Measurements from ENCODE around the gene ANXA2.
"Not testable (repeated sequence)": the region's sequence is repeated elsewhere in the genome, so short reads cannot be mapped to it uniquely, and the experiment has no call there.

Gene ANXA2

DNA sequence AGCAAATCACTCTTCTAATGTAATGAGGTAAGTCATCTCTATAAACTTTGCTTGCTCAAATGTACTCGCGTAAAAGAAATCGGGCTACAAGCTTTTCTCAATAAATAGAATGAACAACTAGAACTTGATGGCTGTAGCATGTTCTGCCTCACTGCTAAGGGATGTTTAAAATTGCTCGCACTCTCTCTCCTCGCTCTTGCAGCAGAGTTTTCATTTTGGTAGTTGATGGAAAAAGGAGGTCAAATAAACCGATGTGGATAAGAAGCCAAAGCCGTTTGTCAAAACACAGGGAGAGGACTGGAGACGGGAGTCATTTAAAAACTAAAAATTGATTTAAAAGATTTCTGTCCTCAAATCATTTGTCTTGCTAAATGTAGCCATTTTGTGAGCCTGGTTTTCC lies 53.3 kb downstream of the ANXA2 start:
- no peak for DNase-seq (ENCODE audit: low read depth in 2 of 2)

- no peak for DNase-seq (ENCODE audit: low read depth in 2 of 2)
These were observed 54.4 kb downstream of the ANXA2 start for GRCh38 chr15:60343221-60343970.

- no peak for DNase-seq (ENCODE audit: low read depth in 2 of 2)
These were observed 57.4 kb downstream of the ANXA2 start for GRCh38 chr15:60340207-60340921.

DNA sequence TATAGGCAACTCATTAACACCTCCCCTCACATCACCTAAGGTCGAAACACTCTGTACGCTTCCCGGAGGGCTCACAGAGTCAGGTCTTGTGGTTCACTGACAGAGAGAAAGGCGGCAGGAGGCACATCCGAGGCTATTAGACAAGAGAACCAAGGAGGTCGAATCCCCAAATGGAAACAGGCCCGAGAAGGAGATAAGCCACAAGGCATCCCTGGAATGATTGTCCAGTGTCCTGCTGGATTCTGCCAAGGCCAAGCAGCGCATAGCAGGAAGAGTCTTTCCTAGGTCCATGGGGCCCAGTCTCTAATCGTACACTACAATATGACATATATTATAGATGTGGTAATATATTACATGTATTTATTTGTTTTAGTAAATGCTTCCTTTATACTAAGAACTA lies 58.5 kb downstream of the ANXA2 start:
- DNase-seq (ENCODE audit: low read depth in 2 of 2), result no peak

- no peak for DNase-seq (ENCODE audit: low read depth in 2 of 2)
These were observed 59.0 kb downstream of the ANXA2 start for GRCh38 chr15:60338810-60339209.

- DNase-seq (ENCODE audit: low read depth in 2 of 2), result no peak
These were observed 60.7 kb downstream of the ANXA2 start for GRCh38 chr15:60337076-60337475.

- not testable (repeated sequence) for DNase-seq (ENCODE audit: low read depth in 2 of 2)
These were observed 62.5 kb downstream of the ANXA2 start for GRCh38 chr15:60335296-60335695.

DNA sequence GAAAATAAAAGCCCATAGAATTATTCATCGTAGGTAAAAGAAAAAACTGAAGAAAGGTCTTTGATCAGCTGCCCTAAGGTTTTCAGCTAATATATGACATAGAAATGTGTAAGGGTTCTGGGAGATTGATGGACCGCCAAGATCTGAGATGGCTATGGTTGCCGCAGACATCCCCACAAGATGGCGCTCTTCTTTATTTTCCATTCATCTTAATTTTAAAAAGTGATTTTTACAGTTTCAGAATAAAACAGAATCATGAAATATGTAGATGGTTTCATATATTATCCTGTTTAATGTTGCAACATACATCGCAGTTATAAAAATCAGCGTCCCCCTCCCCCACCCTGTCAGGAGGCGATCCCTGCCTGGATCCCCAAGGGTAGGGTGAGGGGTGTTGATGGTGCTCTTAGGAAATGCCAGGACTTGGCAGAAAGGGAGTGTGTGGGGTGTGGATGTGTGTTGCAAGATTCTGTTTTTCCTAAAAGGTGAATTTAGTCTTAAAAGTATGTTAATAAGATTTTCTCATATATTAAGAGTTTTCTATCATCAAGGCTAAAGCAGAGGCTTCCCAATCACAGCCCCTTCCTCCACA lies 68.8 kb downstream of the ANXA2 start:
- no peak for DNase-seq (ENCODE audit: low read depth in 2 of 2)

- DNase-seq (ENCODE audit: low read depth in 2 of 2), result no peak
These were observed 70.7 kb downstream of the ANXA2 start for GRCh38 chr15:60326824-60327654.

- DNase-seq (ENCODE audit: low read depth in 2 of 2), result no peak
These were observed 71.4 kb downstream of the ANXA2 start for GRCh38 chr15:60326343-60326742.

DNA sequence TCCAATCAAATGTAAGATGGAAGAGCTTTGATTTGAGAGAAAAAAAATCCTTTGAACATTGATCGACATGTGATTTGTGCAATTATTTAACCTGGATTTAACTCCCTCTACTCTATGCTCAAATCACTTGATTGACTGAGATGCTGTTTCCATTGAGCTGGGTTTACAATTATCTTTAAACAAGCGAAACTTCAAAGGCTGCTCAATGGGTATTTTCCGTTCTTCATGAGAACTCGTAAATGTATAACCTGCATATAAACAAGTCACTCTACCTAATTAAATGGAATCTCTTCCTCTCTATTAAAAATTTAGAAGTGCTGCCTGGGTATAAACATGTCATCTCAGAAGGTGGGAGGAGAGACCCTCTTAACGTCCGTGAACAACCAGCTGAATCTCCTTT lies 71.9 kb downstream of the ANXA2 start:
- no peak for DNase-seq (ENCODE audit: low read depth in 2 of 2)

GRCh38 chr15:60324706-60325438 lies 72.9 kb downstream of the ANXA2 start:
- no peak for DNase-seq (ENCODE audit: low read depth in 2 of 2)

DNA sequence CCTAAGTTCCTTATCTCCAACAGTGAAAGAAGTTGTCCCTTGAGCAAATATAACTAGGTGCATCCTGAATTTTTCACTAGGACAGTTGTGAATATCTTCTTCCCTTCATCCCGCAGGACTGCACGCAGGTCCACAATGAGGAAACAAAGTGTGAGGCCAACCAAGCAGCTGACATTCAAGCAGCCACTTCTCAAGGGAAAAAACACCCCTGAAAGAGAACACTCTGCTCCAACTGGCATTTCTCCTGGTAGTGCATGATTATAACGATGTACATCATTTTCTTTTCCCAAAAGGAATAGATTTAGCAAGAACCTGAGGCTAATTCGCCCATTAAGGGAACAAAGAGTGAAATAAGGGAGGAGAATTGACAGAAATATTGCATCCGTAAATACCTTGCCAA lies 74.5 kb downstream of the ANXA2 start:
- DNase-seq (ENCODE audit: low read depth in 2 of 2), result no peak

GRCh38 chr15:60320365-60320764 lies 77.4 kb downstream of the ANXA2 start:
- no peak for DNase-seq (ENCODE audit: low read depth in 2 of 2)

DNA sequence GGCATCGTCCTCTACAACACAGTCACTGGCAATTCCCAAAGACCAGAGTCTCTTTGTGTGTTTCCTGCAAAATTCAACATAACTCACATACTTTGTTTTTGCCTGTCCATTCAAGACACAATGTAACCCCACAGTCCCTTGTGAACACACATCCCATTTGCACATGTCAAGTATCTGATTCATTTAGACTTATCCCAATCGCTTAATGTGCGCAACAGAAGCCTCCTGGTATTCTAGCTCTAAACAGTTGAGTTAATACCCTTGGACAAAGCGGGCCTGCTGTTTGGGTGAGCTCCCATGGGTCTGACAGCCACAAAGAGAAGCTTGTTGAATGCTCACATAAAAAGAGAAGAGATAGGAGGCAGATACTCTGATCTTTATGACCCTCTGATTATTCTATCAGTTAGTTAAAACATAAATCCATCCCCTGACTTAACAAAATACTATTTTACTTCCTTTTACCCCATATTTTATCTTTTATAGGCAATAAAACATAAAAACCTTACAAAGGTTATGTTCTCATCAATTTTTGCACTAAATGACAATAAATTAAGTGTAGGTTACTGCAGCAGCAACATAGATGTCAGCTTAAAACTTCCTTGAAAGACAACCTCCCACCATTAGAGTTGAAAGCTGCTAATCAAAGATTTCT lies 79.4 kb downstream of the ANXA2 start:
- DNase-seq (ENCODE audit: low read depth in 2 of 2), result no peak

DNA sequence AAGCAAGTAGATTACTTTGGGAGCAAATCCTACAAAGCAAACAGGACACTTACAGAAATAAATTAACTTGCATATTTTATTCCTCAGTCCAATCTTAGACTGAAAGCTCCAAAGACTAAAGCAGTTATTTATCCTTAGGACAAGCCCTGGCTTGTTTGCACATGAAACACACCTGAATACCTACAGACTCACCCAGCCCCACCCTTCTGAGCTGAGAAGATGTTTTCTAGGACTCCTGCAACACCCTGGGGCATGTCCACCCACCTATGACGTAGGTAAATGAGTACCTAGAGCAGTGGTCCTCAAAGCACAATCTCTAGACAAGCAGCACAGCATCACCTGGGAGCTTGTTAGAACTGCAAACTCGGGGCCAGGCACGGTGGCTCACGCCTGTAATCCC lies 80.8 kb downstream of the ANXA2 start:
- no peak for DNase-seq (ENCODE audit: low read depth in 2 of 2)

GRCh38 chr15:60315878-60316277 lies 81.9 kb downstream of the ANXA2 start:
- DNase-seq (ENCODE audit: low read depth in 2 of 2), result no peak

- no peak for DNase-seq (ENCODE audit: low read depth in 2 of 2)
These were observed 83.9 kb downstream of the ANXA2 start for GRCh38 chr15:60313906-60314305.

DNA sequence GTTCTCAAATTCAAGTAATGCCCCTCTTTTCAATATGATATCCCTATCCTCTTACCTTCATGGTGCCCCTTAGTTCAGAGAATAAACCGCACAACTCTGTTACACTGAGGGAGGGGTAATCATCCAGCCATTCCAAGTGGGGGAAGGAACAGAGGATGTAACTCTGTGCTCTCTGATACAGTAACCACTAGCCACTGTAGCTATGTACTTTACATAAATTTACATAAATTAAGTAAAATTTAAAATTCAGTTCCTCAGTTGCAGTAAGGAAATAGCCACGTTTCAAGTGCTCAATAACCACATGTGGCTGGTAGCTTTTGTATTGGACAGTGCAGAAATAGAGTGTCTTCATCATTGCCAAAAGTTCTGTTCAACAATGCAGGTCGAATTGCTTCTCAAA lies 90.8 kb downstream of the ANXA2 start:
- DNase-seq (ENCODE audit: low read depth in 2 of 2), result no peak

DNA sequence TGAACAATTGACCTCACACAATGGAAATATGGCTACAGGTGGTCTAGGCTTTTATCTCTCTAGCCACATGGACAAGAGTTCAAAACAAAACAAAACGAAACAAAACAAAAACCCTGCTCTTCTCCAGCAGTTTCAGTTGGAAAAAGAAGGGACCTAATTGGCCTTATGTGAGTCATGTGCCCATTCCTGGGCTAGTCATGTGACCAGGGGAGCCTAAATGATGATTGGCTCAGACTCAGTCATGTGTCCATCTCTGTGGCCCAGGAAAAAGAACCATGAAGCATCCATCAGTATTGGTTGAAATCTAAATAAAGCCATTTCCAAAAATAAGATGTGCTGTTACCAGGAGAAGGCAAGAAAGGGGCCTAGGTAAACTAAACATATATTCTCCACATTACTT lies 96.8 kb downstream of the ANXA2 start:
- no peak for DNase-seq (ENCODE audit: low read depth in 2 of 2)

- DNase-seq (ENCODE audit: low read depth in 2 of 2), result no peak
These were observed 98.2 kb downstream of the ANXA2 start for GRCh38 chr15:60299452-60300047.
